BE2C (cell line): ENCODE data around the gene PRR14.
A peak's percentile ranks its signal among the peaks of the same experiment; 100 is the strongest.

ENCODE experiments used
- DNase-seq: peaks from one replicate; pipeline ENCODE4 v3.0.0-alpha.2; 2020
- H3K27me3 ChIP-seq: fragments of 250-450 bp; sonication (Bioruptor Pico); 2 replicates; pipeline ENCODE4 v1.5.1; 2020; ENCODE audit warnings: mild to moderate bottlenecking
- H3K36me3 ChIP-seq: fragments of 250-450 bp; sonication (Bioruptor Pico); 2 replicates; pipeline ENCODE4 v1.5.1; 2020; ENCODE audit warnings: mild to moderate bottlenecking
- H3K4me1 ChIP-seq: fragments of 250-450 bp; sonication (Bioruptor Pico); 2 replicates; pipeline ENCODE4 v1.5.1; 2020
- H3K4me3 ChIP-seq: 2 replicates; pipeline ENCODE4 v1.5.1; 2011; ENCODE audit warnings: low read depth, low read length
- H3K9me3 ChIP-seq: fragments of 250-450 bp; sonication (Bioruptor Pico); 2 replicates; pipeline ENCODE4 v1.5.1; 2020
- CTCF ChIP-seq: IDR thresholded peaks from 2 replicates; pipeline ENCODE4 v1.5.1; 2012; ENCODE audit warnings: mild to moderate bottlenecking, low read depth, low read length

The PRR14 gene

GRCh38 chr16:30641378-30641982 is 9.3 kb upstream of the PRR14 start:
- no peaks in the 10 kb centered on the region for H3K27me3 ChIP-seq
- H3K4me1 ChIP-seq, result no peaks in the 10 kb centered on the region
- H3K4me3 ChIP-seq, result no peak overlapping the region
- no peak for DNase-seq
- TF ChIP-seq CTCF, result no peak
- H3K9me3 ChIP-seq, result no peaks in the 10 kb centered on the region
- no peaks in the 10 kb centered on the region for H3K36me3 ChIP-seq

- no peak for DNase-seq
- Histone ChIP-seq H3K9me3 (no peaks in the 10 kb centered on the region), H3K27me3 (no peaks in the 10 kb centered on the region), H3K36me3 (no peaks in the 10 kb centered on the region), H3K4me3 (no peak overlapping the region), H3K4me1 (no peaks in the 10 kb centered on the region)
- no peak for TF ChIP-seq CTCF
Observed at GRCh38 chr16:30644334-30644830, 6.4 kb upstream of the PRR14 start.

- TF ChIP-seq CTCF, result no peak
- H3K9me3 ChIP-seq, result no peaks in the 10 kb centered on the region
- no peaks in the 10 kb centered on the region for H3K36me3 ChIP-seq
- H3K27me3 ChIP-seq, result no peaks in the 10 kb centered on the region
- H3K4me3 ChIP-seq, result no peak overlapping the region
- DNase-seq, result no peak
- peaks cover 2% of the 10 kb centered on the region; the same call in 1 of the 2 replicates for H3K4me1 ChIP-seq
Observed at GRCh38 chr16:30645727-30646126, 5.0 kb upstream of the PRR14 start.

GRCh38 chr16:30647274-30647571 is 3.5 kb upstream of the PRR14 start:
- H3K27me3 ChIP-seq, result no peaks in the 10 kb centered on the region
- H3K4me1 ChIP-seq, result peaks cover 2% of the 10 kb centered on the region; the same call in 1 of the 2 replicates
- no peak overlapping the region for H3K4me3 ChIP-seq
- no peak for DNase-seq
- TF ChIP-seq CTCF, result no peak
- H3K9me3 ChIP-seq, result no peaks in the 10 kb centered on the region
- H3K36me3 ChIP-seq, result no peaks in the 10 kb centered on the region

- no peak for TF ChIP-seq CTCF
- H3K27me3 ChIP-seq, result no peaks in the 10 kb centered on the region
- DNase-seq, result no peak
- H3K36me3 ChIP-seq, result no peaks in the 10 kb centered on the region
- H3K4me1 ChIP-seq, result peaks cover 2% of the 10 kb centered on the region; the same call in 1 of the 2 replicates
- H3K4me3 ChIP-seq, result no peak overlapping the region
- no peaks in the 10 kb centered on the region for H3K9me3 ChIP-seq
Observed at GRCh38 chr16:30649725-30650368, 913 bp upstream of the PRR14 start.

- DNase-seq, result peak; percentile 79
- Histone ChIP-seq H3K9me3 (no peaks in the 10 kb centered on the region), H3K4me3 (peak overlapping the region; percentile 95), H3K27me3 (no peaks in the 10 kb centered on the region), H3K36me3 (0 out of 2 replicates have a peak, but pooled peaks cover 7% of the 10 kb centered on the region), H3K4me1 (peaks cover 2% of the 10 kb centered on the region; the same call in 1 of the 2 replicates)
- TF ChIP-seq CTCF, result peak; percentile 45
Observed at GRCh38 chr16:30651124-30652004, 604 bp downstream of the PRR14 start.
